Effector memory CD4-positive, alpha-beta T cell (primary cell): ENCODE results near the gene SEMA4A.
A peak's percentile ranks its signal among the peaks of the same experiment; 100 is the strongest.

ENCODE experiments used
- DNase-seq, 3 donors: peaks; one replicate each; pipeline ENCODE4 v3.0.0-alpha.2; 2020
- H3K27ac ChIP-seq: 2 replicates; pipeline ENCODE4 v1.7.0; 2013; ENCODE audit warnings: mild to moderate bottlenecking, low read length, moderate library complexity; ENCODE audit not compliant: insufficient read depth, poor library complexity, severe bottlenecking
- H3K27me3 ChIP-seq: replicated peaks from 2 replicates; pipeline ENCODE4 v1.7.0; 2013; ENCODE audit warnings: mild to moderate bottlenecking, low read length; ENCODE audit not compliant: insufficient read depth, control insufficient read depth, poor library complexity, severe bottlenecking
- H3K36me3 ChIP-seq: 2 replicates; pipeline ENCODE4 v1.7.0; 2013; ENCODE audit warnings: mild to moderate bottlenecking, low read length, moderate library complexity; ENCODE audit not compliant: control insufficient read depth, insufficient read depth
- H3K4me1 ChIP-seq: 2 replicates; pipeline ENCODE4 v1.7.0; 2013; ENCODE audit warnings: low read length, mild to moderate bottlenecking; ENCODE audit not compliant: control insufficient read depth, insufficient read depth, poor library complexity, severe bottlenecking
- H3K4me3 ChIP-seq: 2 replicates; pipeline ENCODE4 v1.7.0; 2013; ENCODE audit warnings: low read length, low read depth, mild to moderate bottlenecking; ENCODE audit not compliant: insufficient read depth, poor library complexity, severe bottlenecking
- H3K9me3 ChIP-seq: 2 replicates; pipeline ENCODE4 v1.7.0; 2013; ENCODE audit warnings: mild to moderate bottlenecking, low read length, moderate library complexity; ENCODE audit not compliant: control insufficient read depth

Gene SEMA4A

GRCh38 chr1:156136970-156137483 lies 16.4 kb upstream of the SEMA4A start:
- Histone ChIP-seq H3K27me3 (no peaks in the 10 kb centered on the region), H3K9me3 (no peaks in the 10 kb centered on the region), H3K36me3 (peaks cover 57% of the 10 kb centered on the region), H3K27ac (no peak overlapping the region), H3K4me3 (no peak overlapping the region), H3K4me1 (no peaks in the 10 kb centered on the region)
- DNase-seq: no peak

GRCh38 chr1:156138458-156138867 lies 14.9 kb upstream of the SEMA4A start:
- Histone ChIP-seq H3K4me1 (no peaks in the 10 kb centered on the region), H3K27me3 (no peaks in the 10 kb centered on the region), H3K4me3 (no peak overlapping the region), H3K27ac (no peak overlapping the region), H3K9me3 (no peaks in the 10 kb centered on the region), H3K36me3 (peaks cover 57% of the 10 kb centered on the region)
- DNase-seq: no peak

- no peak overlapping the region for H3K4me3 ChIP-seq
- H3K27ac ChIP-seq: no peak overlapping the region
- no peaks in the 10 kb centered on the region for H3K27me3 ChIP-seq
- DNase-seq: peak in 1 of 3 donors; percentile 46
- no peaks in the 10 kb centered on the region for H3K9me3 ChIP-seq
- H3K4me1 ChIP-seq: peaks cover 4% of the 10 kb centered on the region
- H3K36me3 ChIP-seq: peaks cover 31% of the 10 kb centered on the region
These were observed 12.3 kb upstream of the SEMA4A start for GRCh38 chr1:156140879-156141707.

- H3K27me3 ChIP-seq: no peaks in the 10 kb centered on the region
- H3K27ac ChIP-seq: no peak overlapping the region
- no peaks in the 10 kb centered on the region for H3K9me3 ChIP-seq
- DNase-seq: no peak
- H3K36me3 ChIP-seq: peaks cover 5% of the 10 kb centered on the region
- no peak overlapping the region for H3K4me3 ChIP-seq
- peaks cover 14% of the 10 kb centered on the region for H3K4me1 ChIP-seq
These were observed 9.5 kb upstream of the SEMA4A start for GRCh38 chr1:156143765-156144489.

- H3K4me1 ChIP-seq: peaks cover 14% of the 10 kb centered on the region
- no peaks in the 10 kb centered on the region for H3K27me3 ChIP-seq
- DNase-seq: no peak
- no peak overlapping the region for H3K4me3 ChIP-seq
- H3K27ac ChIP-seq: no peak overlapping the region
- no peaks in the 10 kb centered on the region for H3K9me3 ChIP-seq
- peaks cover 3% of the 10 kb centered on the region for H3K36me3 ChIP-seq
These were observed 8.6 kb upstream of the SEMA4A start for GRCh38 chr1:156144742-156145141.

GRCh38 chr1:156145650-156146019 lies 7.8 kb upstream of the SEMA4A start:
- no peaks in the 10 kb centered on the region for H3K36me3 ChIP-seq
- no peak overlapping the region for H3K4me3 ChIP-seq
- H3K27me3 ChIP-seq: no peaks in the 10 kb centered on the region
- no peak overlapping the region for H3K27ac ChIP-seq
- H3K9me3 ChIP-seq: no peaks in the 10 kb centered on the region
- no peak for DNase-seq
- H3K4me1 ChIP-seq: peaks cover 14% of the 10 kb centered on the region

GRCh38 chr1:156146020-156146768 lies 7.2 kb upstream of the SEMA4A start:
- no peaks in the 10 kb centered on the region for H3K27me3 ChIP-seq
- no peaks in the 10 kb centered on the region for H3K36me3 ChIP-seq
- no peak overlapping the region for H3K27ac ChIP-seq
- no peaks in the 10 kb centered on the region for H3K9me3 ChIP-seq
- H3K4me1 ChIP-seq: peaks cover 14% of the 10 kb centered on the region
- no peak for DNase-seq
- no peak overlapping the region for H3K4me3 ChIP-seq

GRCh38 chr1:156146769-156147405 lies 6.5 kb upstream of the SEMA4A start:
- Histone ChIP-seq H3K27me3 (no peaks in the 10 kb centered on the region), H3K36me3 (no peaks in the 10 kb centered on the region), H3K27ac (no peak overlapping the region), H3K9me3 (no peaks in the 10 kb centered on the region), H3K4me1 (peaks cover 14% of the 10 kb centered on the region), H3K4me3 (no peak overlapping the region)
- no peak for DNase-seq

- no peak for DNase-seq
- no peaks in the 10 kb centered on the region for H3K9me3 ChIP-seq
- H3K27me3 ChIP-seq: no peaks in the 10 kb centered on the region
- peaks cover 14% of the 10 kb centered on the region for H3K4me1 ChIP-seq
- H3K4me3 ChIP-seq: no peak overlapping the region
- H3K27ac ChIP-seq: no peak overlapping the region
- H3K36me3 ChIP-seq: no peaks in the 10 kb centered on the region
These were observed 5.2 kb upstream of the SEMA4A start for GRCh38 chr1:156148216-156148615.
